ENCODE results near the gene SLC25A22. TPM values are rescaled to one million over a fixed set of nuclear protein-coding genes. Genes with fewer than 3 reads are reported as not detected.

Gene SLC25A22
- total RNA-seq, 1 experiment from 2014 or later: 14.1 TPM

DNA sequence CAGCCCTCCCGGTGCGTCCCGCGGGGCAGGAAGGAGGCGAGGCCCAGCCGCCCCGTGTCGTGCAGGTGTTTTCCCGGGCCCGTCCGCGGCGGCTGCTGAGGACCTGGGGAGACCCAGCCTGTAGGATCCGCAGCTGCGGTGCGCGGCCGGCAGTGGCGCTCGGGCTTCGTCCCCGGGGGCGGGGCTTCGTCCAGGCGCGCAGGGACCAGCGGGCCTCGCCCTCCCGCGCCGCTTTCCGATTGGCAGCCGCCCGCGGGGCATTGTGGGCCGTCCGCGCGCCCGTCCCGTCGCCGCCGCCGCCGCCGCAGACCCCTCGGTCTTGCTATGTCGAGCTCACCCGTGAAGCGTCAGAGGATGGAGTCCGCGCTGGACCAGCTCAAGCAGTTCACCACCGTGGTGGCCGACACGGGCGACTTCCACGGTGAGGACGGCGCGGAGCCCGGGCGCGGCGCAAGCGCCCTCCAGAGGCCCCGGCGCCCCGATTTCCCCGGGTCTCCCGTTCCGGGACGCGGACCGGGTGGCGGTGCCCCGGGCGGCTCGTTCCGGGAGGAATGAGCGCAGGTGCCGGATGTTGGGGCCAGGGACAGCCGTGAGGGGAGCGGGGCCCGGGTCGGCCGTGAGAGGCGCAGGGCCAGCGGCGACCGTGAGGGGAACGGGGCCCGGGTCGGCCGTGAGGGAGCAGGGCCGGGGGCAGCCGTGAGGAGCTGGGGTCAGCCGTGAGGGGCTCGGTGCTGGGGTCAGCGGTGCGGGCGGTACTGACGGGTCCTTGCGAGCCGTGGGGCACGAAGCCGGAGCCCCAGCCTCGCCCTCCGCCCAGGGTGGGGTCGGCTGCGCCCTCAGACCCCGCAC lies 50.7 kb downstream of the SLC25A22 start, which contains the start of gene TALDO1:
TSS of gene TALDO1 (plus strand) at position 307 of the 849 bp plus-strand sequence. CDS start at position 325, 18 bp downstream.
- peak; percentile 94 for DNase-seq (ENCODE audit: low read depth)

DNA sequence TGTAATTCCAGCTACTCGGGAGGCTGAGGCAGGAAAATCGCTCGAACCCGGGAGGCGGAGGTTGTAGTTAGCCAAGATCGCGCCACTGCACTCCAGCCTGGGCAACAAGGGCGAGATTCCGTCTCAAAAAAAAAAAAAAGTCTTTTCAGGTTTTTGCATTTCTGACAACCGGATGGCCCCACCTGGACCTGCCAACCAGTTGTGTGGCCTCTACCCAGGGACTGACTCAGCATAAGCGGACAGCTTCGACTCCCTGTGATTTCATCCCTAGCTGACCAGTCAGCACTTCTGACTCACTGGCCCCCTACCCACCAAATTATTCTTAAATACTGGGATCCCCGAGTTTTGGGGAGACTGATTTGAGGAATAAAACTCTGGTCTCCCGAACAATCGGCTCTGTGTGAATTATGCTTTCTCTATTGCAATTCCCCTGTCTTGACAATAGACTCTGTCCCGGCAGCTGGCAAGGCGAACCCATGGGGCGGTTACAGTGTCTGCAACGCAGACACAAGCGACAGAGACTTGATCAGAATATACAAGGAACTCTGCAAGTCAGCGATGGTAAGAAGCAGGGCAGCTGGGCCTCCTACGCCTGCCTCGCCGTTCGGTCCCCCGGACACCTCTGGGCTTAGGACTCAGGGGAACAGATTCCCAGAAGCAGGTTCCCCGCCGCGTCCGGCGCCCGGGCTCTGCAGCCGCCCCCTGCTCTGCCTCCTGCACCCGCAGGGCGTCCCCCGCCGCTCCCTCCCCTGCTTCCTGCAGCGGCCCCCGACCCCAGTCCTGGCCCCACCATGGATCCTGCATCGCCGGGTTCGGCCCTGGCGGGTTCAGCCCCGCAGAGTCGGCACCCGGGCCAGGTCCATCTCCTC lies 51.6 kb downstream of the SLC25A22 start:
- peak; percentile 34 for DNase-seq (ENCODE audit: low read depth)

DNA sequence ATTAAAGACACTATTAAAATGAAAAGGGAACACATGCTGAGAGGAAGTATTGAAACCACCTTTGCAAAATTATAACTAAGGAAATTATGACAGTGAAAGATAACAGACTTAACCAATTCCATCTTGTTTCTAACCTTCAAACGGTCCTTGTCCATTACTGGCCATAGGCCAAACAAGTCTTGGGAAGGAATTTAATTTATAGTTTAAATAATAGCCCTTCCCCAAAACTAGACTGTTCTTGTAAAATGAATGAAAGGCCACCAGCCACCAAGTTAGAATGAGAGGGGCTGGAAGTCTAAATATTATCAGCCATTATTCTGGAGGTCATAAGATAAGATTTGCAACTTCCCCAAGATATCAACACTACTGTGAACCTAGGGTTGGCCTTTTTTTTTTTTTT lies 52.7 kb downstream of the SLC25A22 start:
- no peak for DNase-seq (ENCODE audit: low read depth)

DNA sequence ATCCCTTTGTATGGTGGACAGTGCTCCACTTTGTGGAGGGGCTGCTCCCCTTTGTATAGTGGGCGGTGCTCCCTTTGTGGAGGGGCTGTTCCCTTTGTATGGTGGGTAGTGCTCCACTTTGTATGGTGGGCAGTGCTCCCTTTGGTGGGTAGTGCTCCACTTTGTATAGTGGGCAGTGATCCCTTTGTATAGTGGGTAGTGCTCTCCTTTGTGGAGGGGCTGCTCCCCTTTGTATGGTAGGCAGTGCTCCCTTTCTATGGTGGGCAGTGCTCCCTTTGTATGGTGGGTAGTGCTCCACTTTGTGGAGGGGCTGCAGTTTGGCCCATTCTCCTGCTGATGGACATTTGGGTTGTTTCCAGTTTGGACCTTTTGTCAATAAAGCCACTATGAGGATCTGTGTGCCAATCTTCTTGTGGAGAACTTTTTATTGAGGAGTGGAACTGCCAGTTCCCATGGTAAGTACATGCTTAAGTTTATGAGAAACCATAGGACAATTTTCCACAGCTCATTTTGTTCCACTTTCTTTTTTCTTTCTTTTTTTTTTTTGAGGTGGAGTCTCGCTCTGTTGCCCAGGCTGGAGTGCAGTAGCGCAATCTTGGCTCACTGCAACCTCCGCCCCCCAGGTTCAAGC lies 55.4 kb downstream of the SLC25A22 start:
- DNase-seq (ENCODE audit: low read depth): no peak

DNA sequence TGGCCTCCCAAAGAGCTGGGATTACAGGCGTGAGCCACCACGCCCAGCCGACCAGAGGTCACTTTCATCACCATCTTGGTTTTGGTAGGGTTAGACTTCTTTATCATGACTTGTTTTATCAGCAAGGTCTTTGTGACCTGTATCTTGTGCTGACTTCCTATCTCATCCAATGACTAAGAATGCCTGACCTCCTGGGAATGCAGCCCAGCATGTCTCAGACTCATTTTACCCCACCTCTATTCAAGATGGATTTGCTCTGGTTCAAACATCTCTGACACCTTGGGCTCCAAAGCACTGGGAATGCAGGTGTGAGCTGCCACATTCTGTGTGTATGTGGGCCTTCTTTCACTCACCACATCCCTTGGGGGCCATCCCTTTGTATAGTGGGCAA lies 55.9 kb downstream of the SLC25A22 start:
- DNase-seq (ENCODE audit: low read depth): no peak

Other genes starting within 250 kb of the SLC25A22 start
- 0.23 and 0.54 TPM in 2 replicates for gene LMNTD2, start 237.5 kb downstream of the SLC25A22 start, total RNA-seq (2014; rRNA removed; shearing (Covaris generic))
- 19.8 and 25.2 TPM in 2 replicates for gene RASSF7, start 237.3 kb downstream of the SLC25A22 start, total RNA-seq (2014; rRNA removed; shearing (Covaris generic))
- 22.0 and 29.2 TPM in 2 replicates for gene PHRF1, start 221.8 kb downstream of the SLC25A22 start, total RNA-seq (2014; rRNA removed; shearing (Covaris generic))
- 6.7 and 14.5 TPM in 2 replicates for gene IRF7, start 182.3 kb downstream of the SLC25A22 start, total RNA-seq (2014; rRNA removed; shearing (Covaris generic))
- gene CDHR5, start 173.3 kb downstream of the SLC25A22 start, total RNA-seq (2014; rRNA removed; shearing (Covaris generic)): not detected in 2 replicates
- gene SCT, start 171.1 kb downstream of the SLC25A22 start, total RNA-seq (2014; rRNA removed; shearing (Covaris generic)): not detected in 2 replicates
- not detected in 2 replicates for gene DRD4, start 161.0 kb downstream of the SLC25A22 start, total RNA-seq (2014; rRNA removed; shearing (Covaris generic))
- gene DEAF1, start 103.1 kb downstream of the SLC25A22 start, total RNA-seq (2014; rRNA removed; shearing (Covaris generic)): 21.7 and 25.5 TPM in 2 replicates
- 7.5 and 15.8 TPM in 2 replicates for gene TMEM80, start 102.5 kb downstream of the SLC25A22 start, total RNA-seq (2014; rRNA removed; shearing (Covaris generic))
- 1.8 and 5.4 TPM in 2 replicates for gene EPS8L2, start 92.0 kb downstream of the SLC25A22 start, total RNA-seq (2014; rRNA removed; shearing (Covaris generic))
- 319 and 455 TPM in 2 replicates for gene TALDO1, start 50.8 kb downstream of the SLC25A22 start, total RNA-seq (2014; rRNA removed; shearing (Covaris generic))
- 17.3 and 18.4 TPM in 2 replicates for gene GATD1, start 20.8 kb downstream of the SLC25A22 start, total RNA-seq (2014; rRNA removed; shearing (Covaris generic))
- gene CEND1, start 8.2 kb downstream of the SLC25A22 start, total RNA-seq (2014; rRNA removed; shearing (Covaris generic)): 0.51 and 1.2 TPM in 2 replicates
- gene PIDD1, start 7.0 kb upstream of the SLC25A22 start, total RNA-seq (2014; rRNA removed; shearing (Covaris generic)): 3.5 and 10.4 TPM in 2 replicates
- gene RPLP2, start 11.7 kb upstream of the SLC25A22 start, total RNA-seq (2014; rRNA removed; shearing (Covaris generic)): 693 and 756 TPM in 2 replicates
- gene PNPLA2, start 20.6 kb upstream of the SLC25A22 start, total RNA-seq (2014; rRNA removed; shearing (Covaris generic)): 10.9 and 24.2 TPM in 2 replicates
- gene CRACR2B, start 29.6 kb upstream of the SLC25A22 start, total RNA-seq (2014; rRNA removed; shearing (Covaris generic)): 5.3 and 9.0 TPM in 2 replicates
- gene CD151, start 34.7 kb upstream of the SLC25A22 start, total RNA-seq (2014; rRNA removed; shearing (Covaris generic)): 246 and 253 TPM in 2 replicates
- gene POLR2L, start 44.2 kb upstream of the SLC25A22 start, total RNA-seq (2014; rRNA removed; shearing (Covaris generic)): 75.7 and 113 TPM in 2 replicates
- gene TSPAN4, start 44.6 kb upstream of the SLC25A22 start, total RNA-seq (2014; rRNA removed; shearing (Covaris generic)): 29.3 and 37.3 TPM in 2 replicates
- 38.5 TPM in 2 replicates for gene CHID1, start 112.5 kb upstream of the SLC25A22 start, total RNA-seq (2014; rRNA removed; shearing (Covaris generic))
- 14.3 and 15.8 TPM in 2 replicates for gene AP2A2, start 127.6 kb upstream of the SLC25A22 start, total RNA-seq (2014; rRNA removed; shearing (Covaris generic))
- gene MUC6, start 238.4 kb upstream of the SLC25A22 start, total RNA-seq (2014; rRNA removed; shearing (Covaris generic)): not detected in 2 replicates